ENCODE data around the gene EXOC2. TPM values are rescaled to one million over a fixed set of nuclear protein-coding genes. Genes with fewer than 3 reads are reported as not detected.

Gene EXOC2
- total RNA-seq, 5 donors from 2014 or later (not counting 1 experiment from before 2014, with no cell fraction given): 30.7 to 40.6 (median 39.3) TPM

GRCh38 chr6:656460-657252 is 36.3 kb downstream of the EXOC2 start, which contains the start of gene HUS1B:
Gene HUS1B (minus strand): TSS chr6:657100. CDS start chr6:656944, 156 bp downstream.
- DNase-seq: no peak
- CTCF ChIA-PET: no interaction called here
- Histone ChIP-seq H3K27me3 (replicated peaks in 1 of 2; ENCODE audit: control insufficient read depth in 2 of 2, extremely low read depth in 1 of 2, insufficient read depth in 2 of 2, low read length in 1 of 2) (no peaks in the 10 kb centered on the region), H3K4me1 (ENCODE audit: control insufficient read depth in 1 of 2, extremely low read depth in 1 of 2, insufficient read depth in 2 of 2, low read length in 2 of 2) (peaks cover 3 to 12% of the 10 kb centered on the region in 2 experiments), H3K4me3 (ENCODE audit: control insufficient read depth in 1 of 2, extremely low read depth in 1 of 2, low read length in 1 of 2) (no peak within 1 kb of the TSS), H3K27ac (ENCODE audit: low read length) (no peak within 1 kb of the TSS), H3K36me3 (ENCODE audit: control insufficient read depth in 2 of 2, extremely low read depth in 1 of 2, insufficient read depth in 1 of 2, low read length in 1 of 2) (peaks cover 0 to 13% of the 10 kb centered on the region in 2 donors), H3K9me3 (no peaks in the 10 kb centered on the region)
- peaks cover 33 to 57% (median 55%) of the 10 kb centered on the region in 3 donors for H3K4me1 Mint-ChIP-seq
- peaks cover 0 to 3% (median 2%) of the 10 kb centered on the region in 3 donors for H3K9me3 Mint-ChIP-seq
- POLR2A ChIA-PET: no interaction called here
- 96% methylated on average over 67 of the region's 73 CpGs for WGBS (ENCODE audit: insufficient coverage)
- ATAC-seq (replicated peaks in 1 of 4): no peak
- H3K27me3 Mint-ChIP-seq: no peaks in the 10 kb centered on the region
- peaks cover 43% of the 10 kb centered on the region for H3K36me3 Mint-ChIP-seq
- no peak within 1 kb of the TSS for H3K27ac Mint-ChIP-seq
- no peak within 1 kb of the TSS for H3K4me3 Mint-ChIP-seq

- ChIA-PET CTCF (no interaction called here), POLR2A (no interaction called here)
- peaks cover 16 to 35% (median 30%) of the 10 kb centered on the region in 3 donors for H3K4me1 Mint-ChIP-seq
- H3K9me3 Mint-ChIP-seq: peaks cover 0 to 3% (median 2%) of the 10 kb centered on the region in 3 donors
- no peak overlapping the region for H3K4me3 Mint-ChIP-seq
- H3K36me3 Mint-ChIP-seq: peaks cover 41% of the 10 kb centered on the region
- Histone ChIP-seq H3K27ac (ENCODE audit: low read length) (no peak overlapping the region), H3K4me1 (ENCODE audit: control insufficient read depth in 1 of 2, extremely low read depth in 1 of 2, insufficient read depth in 2 of 2, low read length in 2 of 2) (no peaks in the 10 kb centered on the region), H3K36me3 (ENCODE audit: control insufficient read depth in 2 of 2, extremely low read depth in 1 of 2, insufficient read depth in 1 of 2, low read length in 1 of 2) (peaks cover 0 to 13% of the 10 kb centered on the region in 2 donors), H3K27me3 (replicated peaks in 1 of 2; ENCODE audit: control insufficient read depth in 2 of 2, extremely low read depth in 1 of 2, insufficient read depth in 2 of 2, low read length in 1 of 2) (no peaks in the 10 kb centered on the region), H3K4me3 (ENCODE audit: control insufficient read depth in 1 of 2, extremely low read depth in 1 of 2, low read length in 1 of 2) (no peak overlapping the region), H3K9me3 (no peaks in the 10 kb centered on the region)
- WGBS (ENCODE audit: insufficient coverage): 100% methylated on average over 1 of the region's 4 CpGs
- H3K27me3 Mint-ChIP-seq: no peaks in the 10 kb centered on the region
- no peak overlapping the region for H3K27ac Mint-ChIP-seq
- DNase-seq: no peak
- no peak for ATAC-seq (replicated peaks in 1 of 4)
Observed at GRCh38 chr6:654136-654535, 38.8 kb downstream of the EXOC2 start.

GRCh38 chr6:652865-653264 is 40.1 kb downstream of the EXOC2 start:
- Mint-ChIP-seq H3K4me3 (no peak overlapping the region), H3K27ac (no peak overlapping the region), H3K4me1 (peaks cover 17 to 30% (median 24%) of the 10 kb centered on the region in 3 donors), H3K36me3 (peaks cover 36% of the 10 kb centered on the region), H3K9me3 (peaks cover 0 to 3% (median 2%) of the 10 kb centered on the region in 3 donors), H3K27me3 (no peaks in the 10 kb centered on the region)
- H3K27ac ChIP-seq (ENCODE audit: low read length): no peak overlapping the region
- no peaks in the 10 kb centered on the region for H3K9me3 ChIP-seq
- H3K36me3 ChIP-seq (ENCODE audit: control insufficient read depth in 2 of 2, extremely low read depth in 1 of 2, insufficient read depth in 1 of 2, low read length in 1 of 2): peaks cover 0 to 13% of the 10 kb centered on the region in 2 donors
- H3K4me3 ChIP-seq (ENCODE audit: control insufficient read depth in 1 of 2, extremely low read depth in 1 of 2, low read length in 1 of 2): no peak overlapping the region
- WGBS (ENCODE audit: insufficient coverage): no CpG with 5 or more reads among the region's 3 CpGs
- DNase-seq (no peak), ATAC-seq (replicated peaks in 1 of 4) (no peak)
- H3K4me1 ChIP-seq (ENCODE audit: control insufficient read depth in 1 of 2, extremely low read depth in 1 of 2, insufficient read depth in 2 of 2, low read length in 2 of 2): no peaks in the 10 kb centered on the region
- ChIA-PET POLR2A (no interaction called here), CTCF (interaction anchor here in 1 of 2 donors (0.6 kb wide), 1 partner anchor 23 kb away, joined by 3 read pairs; no protein-coding TSS in a partner anchor)
- H3K27me3 ChIP-seq (replicated peaks in 1 of 2; ENCODE audit: control insufficient read depth in 2 of 2, extremely low read depth in 1 of 2, insufficient read depth in 2 of 2, low read length in 1 of 2): no peaks in the 10 kb centered on the region

- Histone ChIP-seq H3K36me3 (ENCODE audit: control insufficient read depth in 2 of 2, extremely low read depth in 1 of 2, insufficient read depth in 1 of 2, low read length in 1 of 2) (no peaks in the 10 kb centered on the region), H3K9me3 (no peaks in the 10 kb centered on the region), H3K27ac (ENCODE audit: low read length) (no peak overlapping the region), H3K4me3 (ENCODE audit: control insufficient read depth in 1 of 2, extremely low read depth in 1 of 2, low read length in 1 of 2) (no peak overlapping the region), H3K4me1 (ENCODE audit: control insufficient read depth in 1 of 2, extremely low read depth in 1 of 2, insufficient read depth in 2 of 2, low read length in 2 of 2) (no peaks in the 10 kb centered on the region), H3K27me3 (replicated peaks in 1 of 2; ENCODE audit: control insufficient read depth in 2 of 2, extremely low read depth in 1 of 2, insufficient read depth in 2 of 2, low read length in 1 of 2) (no peaks in the 10 kb centered on the region)
- ATAC-seq (replicated peaks in 1 of 4) (no peak), DNase-seq (no peak)
- H3K27me3 Mint-ChIP-seq: no peaks in the 10 kb centered on the region
- POLR2A ChIA-PET: no interaction called here
- H3K9me3 Mint-ChIP-seq: no peaks in the 10 kb centered on the region
- H3K4me3 Mint-ChIP-seq: no peak overlapping the region
- 33% methylated on average over 1 of the region's 4 CpGs for WGBS (ENCODE audit: insufficient coverage)
- CTCF ChIA-PET: interaction anchor here in 1 of 2 donors (0.7 kb wide), 1 partner anchor 104 kb away, joined by 3 read pairs; no protein-coding TSS in a partner anchor
- H3K4me1 Mint-ChIP-seq: peaks cover 36 to 48% (median 46%) of the 10 kb centered on the region in 3 donors
- H3K27ac Mint-ChIP-seq: no peak overlapping the region
- H3K36me3 Mint-ChIP-seq: peaks cover 19% of the 10 kb centered on the region
Observed at GRCh38 chr6:650098-650497, 42.8 kb downstream of the EXOC2 start.

GRCh38 chr6:642805-643204 is 50.1 kb downstream of the EXOC2 start:
- peaks cover 48 to 57% (median 53%) of the 10 kb centered on the region in 3 donors for H3K4me1 Mint-ChIP-seq
- no peaks in the 10 kb centered on the region for H3K27me3 ChIP-seq (replicated peaks in 1 of 2; ENCODE audit: control insufficient read depth in 2 of 2, extremely low read depth in 1 of 2, insufficient read depth in 2 of 2, low read length in 1 of 2)
- H3K27ac ChIP-seq (ENCODE audit: low read length): no peak overlapping the region
- H3K27ac Mint-ChIP-seq: no peak overlapping the region
- H3K9me3 Mint-ChIP-seq: no peaks in the 10 kb centered on the region
- ATAC-seq (replicated peaks in 1 of 4): no peak
- ChIA-PET CTCF (no interaction called here), POLR2A (no interaction called here)
- H3K4me1 ChIP-seq (ENCODE audit: control insufficient read depth in 1 of 2, extremely low read depth in 1 of 2, insufficient read depth in 2 of 2, low read length in 2 of 2): no peaks in the 10 kb centered on the region
- H3K4me3 ChIP-seq (ENCODE audit: control insufficient read depth in 1 of 2, extremely low read depth in 1 of 2, low read length in 1 of 2): no peak overlapping the region
- no peak for DNase-seq
- no peaks in the 10 kb centered on the region for H3K36me3 ChIP-seq (ENCODE audit: control insufficient read depth in 2 of 2, extremely low read depth in 1 of 2, insufficient read depth in 1 of 2, low read length in 1 of 2)
- H3K27me3 Mint-ChIP-seq: no peaks in the 10 kb centered on the region
- peaks cover 12% of the 10 kb centered on the region for H3K36me3 Mint-ChIP-seq
- H3K4me3 Mint-ChIP-seq: no peak overlapping the region
- no peaks in the 10 kb centered on the region for H3K9me3 ChIP-seq

- no peaks in the 10 kb centered on the region for H3K27me3 Mint-ChIP-seq
- no peaks in the 10 kb centered on the region for H3K27me3 ChIP-seq (replicated peaks in 1 of 2; ENCODE audit: control insufficient read depth in 2 of 2, extremely low read depth in 1 of 2, insufficient read depth in 2 of 2, low read length in 1 of 2)
- no peak overlapping the region for H3K4me3 ChIP-seq (ENCODE audit: control insufficient read depth in 1 of 2, extremely low read depth in 1 of 2, low read length in 1 of 2)
- DNase-seq: no peak
- CTCF ChIA-PET: no interaction called here
- no peaks in the 10 kb centered on the region for H3K9me3 ChIP-seq
- H3K27ac ChIP-seq (ENCODE audit: low read length): no peak overlapping the region
- no peaks in the 10 kb centered on the region for H3K9me3 Mint-ChIP-seq
- WGBS (ENCODE audit: insufficient coverage): 100% methylated on average over 6 of the region's 8 CpGs
- no peaks in the 10 kb centered on the region for H3K4me1 ChIP-seq (ENCODE audit: control insufficient read depth in 1 of 2, extremely low read depth in 1 of 2, insufficient read depth in 2 of 2, low read length in 2 of 2)
- H3K27ac Mint-ChIP-seq: no peak overlapping the region
- peaks cover 23% of the 10 kb centered on the region for H3K36me3 Mint-ChIP-seq
- POLR2A ChIA-PET: no interaction called here
- ATAC-seq (replicated peaks in 1 of 4): no peak
- H3K4me1 Mint-ChIP-seq: peaks cover 35 to 44% (median 44%) of the 10 kb centered on the region in 3 donors
- peaks cover 0 to 14% of the 10 kb centered on the region in 2 donors for H3K36me3 ChIP-seq (ENCODE audit: control insufficient read depth in 2 of 2, extremely low read depth in 1 of 2, insufficient read depth in 1 of 2, low read length in 1 of 2)
- no peak overlapping the region for H3K4me3 Mint-ChIP-seq
Observed at GRCh38 chr6:641225-641985, 51.5 kb downstream of the EXOC2 start.

All from T-cell (primary cell).